ENCODE results near the gene PFDN6. TPM values are rescaled to one million over a fixed set of nuclear protein-coding genes. Genes with fewer than 3 reads are reported as not detected.
A peak's percentile ranks its signal among the peaks of the same experiment; 100 is the strongest.

Gene PFDN6
- total and polyA plus RNA-seq, 2 of the 13 experiments (the other 11 are each of a cell fraction or from before 2014, with no cell fraction given): 75.5 to 87.0 TPM

- TF ChIP-seq NFKBIZ (CRISPR knock-in tag; IDR thresholded peaks at IDR 0.05): 0 out of 2 replicates have a peak, but pooled peaks have one; percentile 29
- TF ChIP-seq NKX3-1 (CRISPR knock-in tag; IDR thresholded peaks at IDR 0.05): peak; percentile 78; the same call in 1 of the 2 replicates
- peak; percentile 93 for TF ChIP-seq REPIN1 (CRISPR knock-in tag; IDR thresholded peaks at IDR 0.05; ENCODE audit: borderline replicate concordance, low read depth)
- TF ChIP-seq ARNT (IDR thresholded peaks at IDR 0.05): no peak
- TF ChIP-seq SRSF4 (IDR thresholded peaks at IDR 0.05; ENCODE audit: low read depth, low read length, poor library complexity, severe bottlenecking): peak; percentile 67
- peak; percentile 17; the same call in 1 of the 2 replicates for TF ChIP-seq RAD21 (CRISPR knock-in tag; IDR thresholded peaks at IDR 0.05)
- no peak; the same call in none of the 2 replicates for TF ChIP-seq MEF2D (CRISPR knock-in tag; IDR thresholded peaks at IDR 0.05)
- no peak for TF ChIP-seq ZBTB4 (CRISPR knock-in tag; IDR thresholded peaks at IDR 0.05; ENCODE audit: borderline replicate concordance)
- TF ChIP-seq IRF1 (CRISPR knock-in tag; IDR thresholded peaks at IDR 0.05; ENCODE audit: low read depth): no peak
- peak; percentile 89; the same call in 1 of the 2 replicates for TF ChIP-seq ZNF34 (CRISPR knock-in tag; IDR thresholded peaks at IDR 0.05; ENCODE audit: borderline replicate concordance)
- TF ChIP-seq MBD4 (IDR thresholded peaks at IDR 0.05; ENCODE audit: borderline replicate concordance, low read length): no peak
- TF ChIP-seq ZNF383 (CRISPR knock-in tag; IDR thresholded peaks at IDR 0.05; ENCODE audit: borderline replicate concordance): 0 out of 2 replicates have a peak, but pooled peaks have one; percentile 63
- no peak for TF ChIP-seq ZNF251 (CRISPR knock-in tag; IDR thresholded peaks at IDR 0.05)
- no peak; the same call in 1 of the 2 replicates for TF ChIP-seq HIVEP1 (CRISPR knock-in tag; IDR thresholded peaks at IDR 0.05)
- TF ChIP-seq SMARCE1 (IDR thresholded peaks at IDR 0.05; ENCODE audit: borderline replicate concordance): no peak
- TF ChIP-seq, protein P1, sequence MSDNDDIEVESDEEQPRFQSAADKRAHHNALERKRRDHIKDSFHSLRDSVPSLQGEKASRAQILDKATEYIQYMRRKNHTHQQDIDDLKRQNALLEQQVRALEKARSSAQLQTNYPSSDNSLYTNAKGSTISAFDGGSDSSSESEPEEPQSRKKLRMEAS (IDR thresholded peaks at IDR 0.05): 0 out of 2 replicates have a peak, but pooled peaks have one; percentile 76
- no peak for TF ChIP-seq ZFAT (CRISPR knock-in tag; conservative IDR thresholded peaks at IDR 0.05)
- TF ChIP-seq SP140L (CRISPR knock-in tag; IDR thresholded peaks at IDR 0.05; ENCODE audit: borderline replicate concordance): no peak
- no peak for TF ChIP-seq MTF1 (CRISPR knock-in tag; IDR thresholded peaks at IDR 0.05)
- TF ChIP-seq HDAC2 (CRISPR knock-in tag; IDR thresholded peaks at IDR 0.05): peak; percentile 46; the same call in 1 of the 2 replicates
- peak; percentile 69 for TF ChIP-seq IKZF5 (CRISPR knock-in tag; IDR thresholded peaks at IDR 0.05)
- TF ChIP-seq, protein P2, sequence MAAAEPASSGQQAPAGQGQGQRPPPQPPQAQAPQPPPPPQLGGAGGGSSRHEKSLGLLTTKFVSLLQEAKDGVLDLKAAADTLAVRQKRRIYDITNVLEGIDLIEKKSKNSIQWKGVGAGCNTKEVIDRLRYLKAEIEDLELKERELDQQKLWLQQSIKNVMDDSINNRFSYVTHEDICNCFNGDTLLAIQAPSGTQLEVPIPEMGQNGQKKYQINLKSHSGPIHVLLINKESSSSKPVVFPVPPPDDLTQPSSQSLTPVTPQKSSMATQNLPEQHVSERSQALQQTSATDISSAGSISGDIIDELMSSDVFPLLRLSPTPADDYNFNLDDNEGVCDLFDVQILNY (CRISPR knock-in tag; conservative IDR thresholded peaks at IDR 0.05): no peak; the same call in 1 of the 2 replicates
Observed at GRCh38 chr6:33248932-33249731, 40.3 kb upstream of the PFDN6 start (continued).
